ENCODE results near the gene GRAP2.

- no peak for TF ChIP-seq ETV6 (IDR thresholded peaks at IDR 0.05; ENCODE audit: borderline replicate concordance in 1 of 2, low read depth in 2 of 2, low read length in 1 of 2)
- TF ChIP-seq ETV6 (CRISPR knock-in tag; IDR thresholded peaks at IDR 0.05; ENCODE audit: borderline replicate concordance) = no peak
- no peak for TF ChIP-seq FOXA1 (IDR thresholded peaks at IDR 0.05; ENCODE audit: borderline replicate concordance)
- no peak for TF ChIP-seq CTCF (IDR thresholded peaks at IDR 0.05 in 2 of 3, conservative IDR thresholded peaks at IDR 0.05 in 1 of 3; ENCODE audit: insufficient read depth in 2 of 3, low read depth in 1 of 3, low read length in 3 of 3)
- TF ChIP-seq POLR2AphosphoS2 (IDR thresholded peaks at IDR 0.05; ENCODE audit: low read length) = no peak
- no peak for TF ChIP-seq CREB1 (IDR thresholded peaks at IDR 0.05)
- no peak for TF ChIP-seq CREB1 (CRISPR knock-in tag; IDR thresholded peaks at IDR 0.05)
- TF ChIP-seq BCL6 (CRISPR knock-in tag; IDR thresholded peaks at IDR 0.05) = no peak
- TF ChIP-seq TEAD4 (IDR thresholded peaks at IDR 0.05; ENCODE audit: low read length) = no peak
- TF ChIP-seq TEAD4 (CRISPR knock-in tag; IDR thresholded peaks at IDR 0.05; ENCODE audit: borderline replicate concordance) = no peak
- TF ChIP-seq RBFOX2 (IDR thresholded peaks at IDR 0.05; ENCODE audit: low read depth, low read length) = no peak
- no peak for TF ChIP-seq DIDO1 (tag; IDR thresholded peaks at IDR 0.05; ENCODE audit: low read depth)
- no peak for TF ChIP-seq FOXP4 (CRISPR knock-in tag; IDR thresholded peaks at IDR 0.05; ENCODE audit: borderline replicate concordance)
Measured at GRCh38 chr22:39943953-39944872, 43.3 kb downstream of the GRAP2 start.

All from K562 (cell line).